GM18520 (cell line): Measurements from ENCODE around the gene RIC3.

Experiments
- ATAC-seq: cut with Tn5 transposase; IDR thresholded peaks from one replicate; pipeline ENCODE4 v1.9.1; 2021; ENCODE audit not compliant: unreplicated experiment

The RIC3 gene, protein sequence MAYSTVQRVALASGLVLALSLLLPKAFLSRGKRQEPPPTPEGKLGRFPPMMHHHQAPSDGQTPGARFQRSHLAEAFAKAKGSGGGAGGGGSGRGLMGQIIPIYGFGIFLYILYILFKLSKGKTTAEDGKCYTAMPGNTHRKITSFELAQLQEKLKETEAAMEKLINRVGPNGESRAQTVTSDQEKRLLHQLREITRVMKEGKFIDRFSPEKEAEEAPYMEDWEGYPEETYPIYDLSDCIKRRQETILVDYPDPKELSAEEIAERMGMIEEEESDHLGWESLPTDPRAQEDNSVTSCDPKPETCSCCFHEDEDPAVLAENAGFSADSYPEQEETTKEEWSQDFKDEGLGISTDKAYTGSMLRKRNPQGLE

GRCh38 chr11:8168485-8169257 is at the start of gene RIC3:
Gene RIC3, minus strand, starts transcription at chr11:8169025. Its CDS starts 36 bp downstream, at chr11:8168989.
- no peak for ATAC-seq

GRCh38 chr11:8218409-8218808 is 49.6 kb upstream of the RIC3 start:
- no peak for ATAC-seq

DNA sequence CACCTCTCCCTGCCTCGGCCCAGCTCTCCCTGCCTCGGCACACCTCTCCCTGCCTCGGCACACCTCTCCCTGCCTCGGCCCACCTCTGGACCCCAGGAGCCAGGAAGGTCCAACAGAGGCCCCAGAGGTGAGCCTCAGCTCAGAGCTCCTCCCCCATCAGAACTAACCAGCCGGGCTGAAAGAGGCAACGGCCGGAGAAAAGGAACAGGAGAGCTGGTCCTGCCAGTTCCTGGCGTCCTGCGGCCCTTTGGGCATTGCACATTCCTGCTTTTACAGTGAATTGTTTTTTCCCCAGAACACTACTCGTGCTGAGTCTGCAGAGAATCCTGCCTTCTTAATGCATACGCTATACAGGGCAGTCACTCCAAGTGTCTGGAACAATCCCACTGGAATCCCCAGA is 49.1 kb upstream of the RIC3 start:
- ATAC-seq: no peak

DNA sequence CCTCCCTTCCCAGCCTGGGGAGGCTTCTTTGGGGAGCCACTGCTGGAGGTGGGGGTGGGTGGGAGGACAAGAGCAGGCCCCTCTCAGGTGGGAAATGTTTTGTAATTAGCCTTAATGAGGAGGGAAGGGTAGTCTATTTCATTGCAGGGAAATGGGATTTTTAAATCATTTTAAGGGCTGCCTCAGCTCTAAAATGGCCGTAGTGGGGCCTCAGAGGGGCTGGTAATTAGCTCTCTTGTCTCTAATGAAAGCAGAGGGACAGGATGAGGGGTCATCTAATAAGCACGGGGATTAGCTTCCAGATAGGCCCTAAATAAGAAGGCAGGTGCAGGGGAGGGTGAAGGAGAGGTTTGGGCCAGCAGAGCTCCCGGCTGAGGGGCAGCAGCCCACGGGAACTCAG is 48.3 kb upstream of the RIC3 start:
- ATAC-seq: no peak

- no peak for ATAC-seq
Measured at GRCh38 chr11:8213376-8213775, 44.6 kb upstream of the RIC3 start.

DNA sequence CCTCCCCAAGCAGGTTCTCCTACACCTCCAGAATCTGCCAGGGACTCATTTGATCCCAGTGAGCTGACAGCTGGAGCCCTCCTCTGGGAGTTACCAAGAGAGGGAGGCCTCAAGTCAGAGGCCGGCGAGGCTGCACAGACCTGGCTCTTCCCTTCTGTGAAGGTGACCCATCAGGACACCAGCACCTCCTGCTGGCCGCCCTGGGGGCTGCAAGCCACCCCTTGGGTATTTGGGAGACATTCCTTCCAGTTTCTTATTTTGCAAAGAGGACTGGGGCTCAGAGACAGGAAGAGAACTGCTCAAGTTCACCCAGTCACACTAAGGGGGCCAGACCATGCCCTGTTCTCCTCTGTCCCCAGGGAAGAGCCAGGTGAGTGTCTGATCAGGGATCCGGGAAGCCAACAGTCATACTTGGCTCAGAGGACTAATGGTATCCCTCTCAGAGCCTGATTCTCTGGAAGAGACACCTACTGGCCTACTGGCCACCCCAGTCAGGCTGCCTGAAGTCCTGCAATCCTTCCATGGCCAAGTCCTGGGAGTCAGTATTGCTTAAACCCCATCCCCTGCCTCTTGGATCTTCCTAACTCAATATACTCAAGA is 40.5 kb upstream of the RIC3 start:
- ATAC-seq: no peak

- no peak for ATAC-seq
Measured at GRCh38 chr11:8207080-8208000, 38.5 kb upstream of the RIC3 start.

- no peak for ATAC-seq
Measured at GRCh38 chr11:8206251-8207079, 37.6 kb upstream of the RIC3 start.

- ATAC-seq: no peak
Measured at GRCh38 chr11:8205566-8205965, 36.7 kb upstream of the RIC3 start.

DNA sequence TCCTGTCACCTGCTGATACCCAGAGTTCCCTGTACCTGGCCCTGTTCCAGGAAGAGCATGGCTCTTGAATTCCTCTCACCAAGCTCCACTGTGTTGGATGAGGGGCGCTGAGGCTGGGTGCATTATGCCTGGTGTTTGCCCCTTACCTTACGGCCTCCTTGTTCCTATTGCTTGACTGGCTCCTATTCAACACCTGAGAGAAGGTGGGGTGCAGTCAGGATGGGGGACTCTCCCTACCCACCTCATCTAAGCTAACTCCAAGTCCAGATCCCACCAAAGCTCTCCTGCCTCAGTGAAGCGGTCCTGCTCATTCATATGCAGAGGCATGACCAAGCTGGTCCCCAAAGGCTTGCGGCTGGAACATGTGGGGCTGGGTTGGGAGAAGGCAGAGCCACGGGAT is 35.8 kb upstream of the RIC3 start:
- ATAC-seq: no peak

DNA sequence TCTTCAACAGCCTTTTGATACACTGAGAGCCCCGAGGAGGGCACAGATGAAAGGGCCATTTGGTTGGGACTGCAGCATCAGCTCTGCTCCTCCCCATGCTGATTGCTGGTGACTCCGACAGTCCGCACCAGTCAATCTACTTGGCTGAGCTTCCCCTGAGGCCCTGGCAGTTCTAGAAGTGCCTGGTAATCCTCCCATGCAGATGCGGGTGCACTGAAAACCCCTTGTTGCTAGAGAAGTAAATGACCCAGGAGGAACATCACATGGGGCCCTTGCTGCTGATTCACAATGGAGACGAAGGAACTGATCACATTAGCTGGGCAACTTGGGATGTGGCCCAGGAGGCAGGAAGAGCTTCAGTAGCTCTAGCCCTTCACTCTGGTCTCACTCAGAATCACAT is 35.2 kb upstream of the RIC3 start:
- no peak for ATAC-seq

DNA sequence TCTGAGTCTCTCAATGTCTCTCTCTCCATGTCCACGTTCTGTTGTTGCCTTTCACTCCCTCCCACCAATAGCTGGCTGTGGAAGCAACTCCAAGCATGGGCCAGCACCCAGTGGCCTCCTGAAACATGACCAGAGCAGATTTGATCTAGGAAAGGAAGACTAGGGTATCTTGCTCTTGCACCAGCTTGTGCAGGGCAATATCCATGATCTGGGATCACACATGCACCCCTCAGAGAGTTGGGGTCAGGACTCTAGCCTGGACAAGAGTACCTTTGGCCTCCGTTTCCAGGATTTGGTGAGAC is 34.5 kb upstream of the RIC3 start:
- ATAC-seq: no peak

- ATAC-seq: no peak
Measured at GRCh38 chr11:8202516-8203413, 33.9 kb upstream of the RIC3 start.

DNA sequence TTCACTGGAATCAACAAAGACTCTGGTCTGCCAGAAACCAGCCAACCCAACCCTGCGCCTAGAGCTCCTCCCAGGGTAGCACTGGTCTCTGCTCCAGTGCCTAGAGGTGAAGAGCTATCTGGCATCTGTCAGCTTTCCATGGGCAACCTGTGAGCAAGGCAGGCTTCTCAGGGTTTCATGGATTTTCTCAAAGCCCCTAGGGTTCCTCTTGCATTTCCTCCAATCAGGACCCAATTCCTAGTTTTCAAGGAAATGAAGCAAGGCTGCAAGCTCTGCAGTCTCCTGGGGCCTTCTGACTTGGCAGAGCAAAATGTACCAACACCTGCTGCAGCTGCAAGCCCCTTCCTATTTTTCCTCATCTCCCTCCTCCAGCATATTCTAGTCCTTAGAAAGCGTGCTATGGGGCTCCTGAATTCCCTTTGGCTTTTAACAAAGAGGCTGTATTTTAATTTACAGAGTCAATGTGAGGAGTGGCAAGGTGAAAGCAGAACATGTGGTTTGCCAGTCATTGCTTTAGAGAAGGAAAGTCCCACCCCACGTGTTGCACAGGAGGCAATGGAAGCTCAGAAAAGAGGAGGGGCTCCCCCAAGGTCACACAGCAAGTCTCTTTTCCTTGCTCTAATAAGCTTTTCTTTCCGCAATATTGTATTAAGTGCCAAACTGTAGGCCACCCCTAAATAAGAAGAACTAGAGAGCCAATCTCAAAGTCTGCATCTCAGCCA is 33.0 kb upstream of the RIC3 start:
- peak; percentile 56 for ATAC-seq

GRCh38 chr11:8199676-8200075 is 30.9 kb upstream of the RIC3 start:
- no peak for ATAC-seq

DNA sequence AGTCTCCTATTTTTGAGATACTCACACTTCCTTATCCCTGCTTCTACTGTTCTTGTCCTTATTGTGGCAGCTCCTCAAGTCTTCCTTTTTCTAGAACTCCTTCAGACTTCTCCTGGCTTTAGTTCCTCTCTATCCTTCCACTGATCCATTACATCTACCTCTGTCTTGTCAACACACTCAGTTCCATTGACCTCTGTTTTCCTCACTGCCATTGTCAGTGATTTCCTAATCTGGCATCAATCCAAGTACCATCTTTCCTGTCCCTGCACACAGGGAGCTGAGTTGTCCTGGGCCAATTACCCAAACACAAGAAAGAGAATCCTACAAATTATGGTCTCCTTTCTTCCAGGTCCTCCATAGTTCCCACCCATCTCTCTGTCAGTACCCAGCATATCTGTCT is 27.9 kb upstream of the RIC3 start:
- ATAC-seq: no peak

- ATAC-seq: no peak
Measured at GRCh38 chr11:8194956-8195355, 26.1 kb upstream of the RIC3 start.

DNA sequence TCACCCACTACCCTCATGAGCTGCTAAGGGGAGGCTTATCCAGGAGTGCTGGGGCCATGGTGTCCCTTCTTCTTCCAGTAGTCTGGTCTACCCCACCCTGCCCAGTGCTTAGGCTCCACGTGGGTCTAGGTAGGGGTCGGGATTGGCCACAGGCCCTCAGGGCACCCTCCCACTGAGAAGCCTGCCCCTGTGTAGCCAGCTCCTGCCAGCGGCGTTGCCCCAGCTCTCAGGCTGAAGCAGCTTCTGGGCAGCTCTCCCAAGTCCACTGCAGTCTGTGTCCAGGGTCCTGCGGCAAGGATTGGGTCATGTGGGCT is 24.0 kb upstream of the RIC3 start:
- ATAC-seq: no peak
